ENCODE results near the gene OR6X1.

OR6X1 gene

GRCh38 chr11:123704341-123704740 lies 50.0 kb downstream of the OR6X1 start:
- no peak overlapping the region for H3K4me3 ChIP-seq (ENCODE audit: insufficient read length, low read depth)
- no peaks in the 10 kb centered on the region for H3K27me3 ChIP-seq (ENCODE audit: insufficient read depth, insufficient read length)
- H3K9ac ChIP-seq (ENCODE audit: insufficient read length, low read depth) = no peak overlapping the region
- no peaks in the 10 kb centered on the region for H3K9me3 ChIP-seq (ENCODE audit: insufficient read depth, low read length)
- no peak for DNase-seq (ENCODE audit: low read depth, low spot score)
- H3K4me1 ChIP-seq (ENCODE audit: insufficient read depth, insufficient read length) = no peaks in the 10 kb centered on the region
- no peaks in the 10 kb centered on the region for H3K36me3 ChIP-seq (ENCODE audit: insufficient read depth, insufficient read length, low read length)
- TF ChIP-seq SUZ12 (IDR thresholded peaks at IDR 0.05; ENCODE audit: extremely low read depth, insufficient read depth, insufficient read length) = no peak
- no peak for TF ChIP-seq ZNF274 (IDR thresholded peaks at IDR 0.05; ENCODE audit: low read depth, low read length)
- no peak for TF ChIP-seq YY1 (IDR thresholded peaks at IDR 0.05; ENCODE audit: insufficient read depth, insufficient read length)
